B cell (primary cell): ENCODE data around the gene HTR2A. TPM values are rescaled to one million over a fixed set of nuclear protein-coding genes. Genes with fewer than 3 reads are reported as not detected.

Source experiments
- ATAC-seq: fragments of 200-7000 bp; cut with Tn5 transposase; one replicate; pipeline ENCODE4 v1.10.0; 2021; ENCODE audit warnings: low read depth, mild to moderate bottlenecking, moderate number of reproducible peaks, moderate library complexity
- CTCF ChIA-PET: fragments of 350-600 bp; sonication (Branson Sonifier 250); formaldehyde crosslinking; loops from one replicate; lab custom pipeline; 2021; ENCODE audit warnings: antibody characterized with exemption, inconsistent platforms; lab: Charles Lee
- POLR2A ChIA-PET: fragments of 350-600 bp; sonication (Branson Sonifier 250); formaldehyde crosslinking; loops from one replicate; lab custom pipeline; 2021; ENCODE audit warnings: antibody characterized with exemption; lab: Charles Lee
- DNase-seq: peaks from one replicate; pipeline ENCODE4 v3.0.0; 2013
- H2AFZ ChIP-seq: 2 replicates; pipeline ENCODE4 v1.6.1; 2012; ENCODE audit warnings: mild to moderate bottlenecking, low read depth, low read length; ENCODE audit not compliant: insufficient read depth, poor library complexity, severe bottlenecking
- H3K27ac ChIP-seq, 2 donors: 1 replicate in 1 of 2; 2 replicates in 1 of 2; pipeline ENCODE4 v1.5.1; 2012 to 2013; ENCODE audit warnings: low read length in 2 of 2, mild to moderate bottlenecking in 2 of 2, moderate library complexity in 1 of 2
- H3K27me3 ChIP-seq, 4 experiments: fragments of 200-600 bp in 1 of 4; sonication (generic) in 1 of 4; replicated peaks in 1 of 4; 1 replicate in 2 of 4; 2 replicates in 2 of 4; pipeline versions ENCODE4 v1.6.1 to v1.7.0; 2013 to 2016; ENCODE audit warnings: low read length in 3 of 4, mild to moderate bottlenecking in 2 of 4, mixed read lengths in 1 of 4, moderate library complexity in 1 of 4; ENCODE audit not compliant: insufficient read depth in 4 of 4, control insufficient read depth in 3 of 4; ENCODE audit errors: control extremely low read depth in 1 of 4
- H3K36me3 ChIP-seq, 2 experiments: replicated peaks in 1 of 2; 1 replicate in 1 of 2; 2 replicates in 1 of 2; pipeline versions ENCODE4 v1.6.1 to v1.7.1; 2013; ENCODE audit warnings: low read length in 1 of 2; ENCODE audit not compliant: insufficient read depth in 2 of 2, control insufficient read depth in 1 of 2; ENCODE audit errors: control extremely low read depth in 1 of 2, extremely low read depth in 1 of 2
- H3K4me1 ChIP-seq, 2 donors: fragments of 200-600 bp in 1 of 2; sonication (generic) in 1 of 2; 1 replicate in 1 of 2; 2 replicates in 1 of 2; pipeline versions ENCODE4 v1.5.1 to v1.6.1; 2013 to 2017; ENCODE audit warnings: low read length in 2 of 2; ENCODE audit not compliant: control insufficient read depth in 2 of 2, insufficient read depth in 2 of 2
- H3K4me2 ChIP-seq: replicated peaks from 2 replicates; pipeline ENCODE3; 2012; ENCODE audit warnings: mild to moderate bottlenecking, low read depth, low read length; ENCODE audit not compliant: poor library complexity, severe bottlenecking
- H3K4me3 ChIP-seq, 5 experiments: fragments of 200-600 bp in 1 of 5; sonication (generic) in 1 of 5; 1 replicate in 3 of 5; 2 replicates in 2 of 5; pipeline versions ENCODE4 v1.5.1 to v1.7.0; 2011 to 2016; ENCODE audit warnings: low read length in 4 of 5, mild to moderate bottlenecking in 4 of 5, low read depth in 2 of 5, control low read depth in 1 of 5, moderate library complexity in 1 of 5; ENCODE audit not compliant: insufficient read depth in 1 of 5; ENCODE audit errors: control extremely low read depth in 1 of 5, extremely low read depth in 1 of 5
- H3K79me2 ChIP-seq: fragments of 200-600 bp; sonication (generic); one replicate; pipeline ENCODE4 v1.6.0; 2016; ENCODE audit warnings: low read length; ENCODE audit not compliant: control insufficient read depth, insufficient read depth
- H3K9ac ChIP-seq: fragments of 200-600 bp; sonication (generic); 2 replicates; pipeline ENCODE4 v1.6.1; 2017; ENCODE audit warnings: mild to moderate bottlenecking, low read length, moderate library complexity
- H3K9me3 ChIP-seq, 3 donors: one replicate each; pipeline versions ENCODE4 v1.6.1 to v1.7.1; 2013; ENCODE audit warnings: low read length in 2 of 3; ENCODE audit not compliant: control insufficient read depth in 2 of 3, insufficient read depth in 1 of 3; ENCODE audit errors: control extremely low read depth in 1 of 3
- H4K20me1 ChIP-seq: 2 replicates; pipeline ENCODE4 v1.6.0; 2012; ENCODE audit warnings: mild to moderate bottlenecking, low read length; ENCODE audit not compliant: insufficient read depth, control insufficient read depth, poor library complexity, severe bottlenecking
- H3K27ac Mint-ChIP-seq: one replicate; pipeline ENCODE4 v1.8.0; 2021; ENCODE audit warnings: mixed read lengths
- H3K27me3 Mint-ChIP-seq: one replicate; pipeline ENCODE4 v1.8.0; 2021; ENCODE audit warnings: mixed read lengths
- H3K4me1 Mint-ChIP-seq: one replicate; pipeline ENCODE4 v1.8.0; 2021; ENCODE audit warnings: mixed read lengths
- H3K4me3 Mint-ChIP-seq: one replicate; pipeline ENCODE4 v1.8.0; 2021; ENCODE audit warnings: mixed read lengths
- H3K9me3 Mint-ChIP-seq: one replicate; pipeline ENCODE4 v1.8.0; 2022; ENCODE audit warnings: mixed read lengths; ENCODE audit not compliant: insufficient read depth
- CTCF ChIP-seq: fragments of 200-600 bp; IDR thresholded peaks from one replicate; pipeline ENCODE4 v1.8.0; 2022; ENCODE audit warnings: antibody characterized with exemption, mild to moderate bottlenecking
- EZH2 ChIP-seq: IDR thresholded peaks from 2 replicates; pipeline ENCODE4 v1.6.1; 2012; ENCODE audit warnings: borderline replicate concordance, low read depth, mild to moderate bottlenecking, moderate library complexity, low read length; ENCODE audit not compliant: insufficient read depth, poor library complexity, severe bottlenecking
- WGBS: methylation state at CpG from one replicate; pipeline ENCODE4 v1.1.5; 2013; ENCODE audit warnings: missing lambda C conversion rate; ENCODE audit not compliant: insufficient coverage; 5-methylcytosine and 5-hydroxymethylcytosine counted together
- intact Hi-C: fragments of 100-400 bp; cut with micrococcal nuclease; formaldehyde crosslinking; loops from one replicate; pipeline ENCODE4 v1.10.0; 2022
- polyA plus RNA-seq: library from polyadenylated mRNA; depleted of rRNA; stranded (reverse); fragments of >200 nt; gene quantifications from 2 replicates; pipeline ENCODE4 v1.2.3, GENCODE V29; 2012
- total RNA-seq, 2 donors: library from RNA; stranded (reverse); fragments of 120-200 nt in 1 of 2; gene quantifications; 1 replicate in 1 of 2; 2 replicates in 1 of 2; pipeline versions ENCODE4 v1.2.3 to v1.2.4, GENCODE V29; 2013 to 2022

The HTR2A gene
- total and polyA plus RNA-seq, 2 donors (not counting 1 experiment from before 2014, with no cell fraction given), result not detected

- no peaks in the 10 kb centered on the region for H4K20me1 ChIP-seq
- Mint-ChIP-seq H3K4me1 (no peaks in the 10 kb centered on the region), H3K27me3 (peaks cover 10% of the 10 kb centered on the region), H3K9me3 (no peaks in the 10 kb centered on the region), H3K27ac (no peak overlapping the region), H3K4me3 (no peak overlapping the region)
- intact Hi-C loops, result no loop called here
- no peaks in the 10 kb centered on the region for H3K27me3 ChIP-seq
- DNase-seq (no peak), ATAC-seq (no peak)
- no peak overlapping the region for H3K27ac ChIP-seq
- ChIA-PET CTCF (no interaction called here), POLR2A (no interaction called here)
- 100% methylated on average over 1 of the region's 2 CpGs for WGBS
- no peaks in the 10 kb centered on the region for H3K4me1 ChIP-seq
- no peaks in the 10 kb centered on the region for H3K36me3 ChIP-seq
- H2AFZ ChIP-seq, result no peak overlapping the region
- H3K9me3 ChIP-seq, result peaks cover 0 to 7% (median 0%) of the 10 kb centered on the region in 3 donors
- no peak overlapping the region for H3K4me2 ChIP-seq
- no peak overlapping the region for H3K4me3 ChIP-seq
- H3K9ac ChIP-seq, result no peak overlapping the region
- TF ChIP-seq CTCF, result no peak
- no peak for TF ChIP-seq EZH2
- no peaks in the 10 kb centered on the region for H3K79me2 ChIP-seq
These were observed 74.3 kb downstream of the HTR2A start for GRCh38 chr13:46822551-46822950.

GRCh38 chr13:46817838-46818476 is 78.9 kb downstream of the HTR2A start:
- H3K9me3 ChIP-seq, result peaks cover 0 to 7% (median 2%) of the 10 kb centered on the region in 3 donors
- Mint-ChIP-seq H3K9me3 (no peaks in the 10 kb centered on the region), H3K4me1 (no peaks in the 10 kb centered on the region), H3K27me3 (peaks cover 20% of the 10 kb centered on the region), H3K4me3 (no peak overlapping the region), H3K27ac (no peak overlapping the region)
- ChIA-PET CTCF (no interaction called here), POLR2A (no interaction called here)
- H3K79me2 ChIP-seq, result no peaks in the 10 kb centered on the region
- no peak for TF ChIP-seq EZH2
- TF ChIP-seq CTCF, result no peak
- 91% methylated on average over 12 of the region's 13 CpGs for WGBS
- H3K4me2 ChIP-seq, result no peak overlapping the region
- intact Hi-C loops, result no loop called here
- no peak overlapping the region for H2AFZ ChIP-seq
- no peak for DNase-seq
- H3K27me3 ChIP-seq, result no peaks in the 10 kb centered on the region
- no peak overlapping the region for H3K4me3 ChIP-seq
- no peak for ATAC-seq
- H3K27ac ChIP-seq, result no peak overlapping the region
- H3K36me3 ChIP-seq, result no peaks in the 10 kb centered on the region
- no peaks in the 10 kb centered on the region for H4K20me1 ChIP-seq
- no peaks in the 10 kb centered on the region for H3K4me1 ChIP-seq
- no peak overlapping the region for H3K9ac ChIP-seq
